ENCODE data around the gene RNU6-9. TPM values are rescaled to one million over a fixed set of nuclear protein-coding genes. Genes with fewer than 3 reads are reported as not detected.

RNU6-9 gene
- total RNA-seq, 4 donors from 2014 or later: not detected

DNA sequence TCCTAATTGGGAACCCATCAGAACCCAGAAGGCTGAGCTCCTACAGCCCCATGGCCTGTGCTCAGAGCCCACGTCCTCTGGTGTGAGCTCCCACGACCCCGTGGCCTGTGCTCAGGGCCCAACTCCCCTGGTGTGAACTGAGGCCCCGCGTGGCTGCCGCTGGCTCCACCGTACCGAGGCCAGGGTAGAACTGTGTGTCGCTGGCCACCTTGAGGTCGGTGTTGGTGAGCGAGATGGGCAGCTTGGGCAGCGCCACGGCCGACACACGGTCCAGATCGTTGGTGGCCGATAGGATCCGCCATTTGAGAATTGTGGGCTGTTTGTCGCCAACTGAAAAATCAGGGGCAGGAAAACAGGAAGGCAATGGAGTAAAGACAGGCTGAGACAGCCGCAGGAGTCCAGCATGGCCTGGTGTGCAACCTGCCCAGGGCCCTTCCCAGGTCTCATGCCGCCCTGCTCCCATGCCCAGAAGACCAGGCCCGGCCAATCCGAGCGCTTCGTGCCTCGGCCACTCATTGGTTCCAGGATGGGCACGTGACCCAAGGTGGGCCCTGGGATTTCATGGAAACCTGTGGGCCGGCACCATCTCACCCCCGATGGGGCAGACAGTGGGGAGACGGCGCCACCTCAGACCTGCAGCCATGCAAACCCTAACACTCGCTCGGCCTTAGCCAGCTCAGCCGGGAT, 11.8 kb upstream of the RNU6-9 start:
- WGBS, 2 donors: 97 to 98% methylated on average over 29 to 34 of the region's 34 CpGs
- H3K4me3 ChIP-seq (ENCODE audit: low read depth, poor library complexity, severe bottlenecking): no peak overlapping the region
- DNase-seq (ENCODE audit: low spot score in 2 of 2): no peak
- TF ChIP-seq, protein P1, sequence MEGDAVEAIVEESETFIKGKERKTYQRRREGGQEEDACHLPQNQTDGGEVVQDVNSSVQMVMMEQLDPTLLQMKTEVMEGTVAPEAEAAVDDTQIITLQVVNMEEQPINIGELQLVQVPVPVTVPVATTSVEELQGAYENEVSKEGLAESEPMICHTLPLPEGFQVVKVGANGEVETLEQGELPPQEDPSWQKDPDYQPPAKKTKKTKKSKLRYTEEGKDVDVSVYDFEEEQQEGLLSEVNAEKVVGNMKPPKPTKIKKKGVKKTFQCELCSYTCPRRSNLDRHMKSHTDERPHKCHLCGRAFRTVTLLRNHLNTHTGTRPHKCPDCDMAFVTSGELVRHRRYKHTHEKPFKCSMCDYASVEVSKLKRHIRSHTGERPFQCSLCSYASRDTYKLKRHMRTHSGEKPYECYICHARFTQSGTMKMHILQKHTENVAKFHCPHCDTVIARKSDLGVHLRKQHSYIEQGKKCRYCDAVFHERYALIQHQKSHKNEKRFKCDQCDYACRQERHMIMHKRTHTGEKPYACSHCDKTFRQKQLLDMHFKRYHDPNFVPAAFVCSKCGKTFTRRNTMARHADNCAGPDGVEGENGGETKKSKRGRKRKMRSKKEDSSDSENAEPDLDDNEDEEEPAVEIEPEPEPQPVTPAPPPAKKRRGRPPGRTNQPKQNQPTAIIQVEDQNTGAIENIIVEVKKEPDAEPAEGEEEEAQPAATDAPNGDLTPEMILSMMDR (IDR thresholded peaks at IDR 0.05): no peak
- TF ChIP-seq POLR2A (IDR thresholded peaks at IDR 0.05): no peak
- intact Hi-C loops (cut with DNase I; ENCODE audit: low total_unique reads): no loop called here

DNA sequence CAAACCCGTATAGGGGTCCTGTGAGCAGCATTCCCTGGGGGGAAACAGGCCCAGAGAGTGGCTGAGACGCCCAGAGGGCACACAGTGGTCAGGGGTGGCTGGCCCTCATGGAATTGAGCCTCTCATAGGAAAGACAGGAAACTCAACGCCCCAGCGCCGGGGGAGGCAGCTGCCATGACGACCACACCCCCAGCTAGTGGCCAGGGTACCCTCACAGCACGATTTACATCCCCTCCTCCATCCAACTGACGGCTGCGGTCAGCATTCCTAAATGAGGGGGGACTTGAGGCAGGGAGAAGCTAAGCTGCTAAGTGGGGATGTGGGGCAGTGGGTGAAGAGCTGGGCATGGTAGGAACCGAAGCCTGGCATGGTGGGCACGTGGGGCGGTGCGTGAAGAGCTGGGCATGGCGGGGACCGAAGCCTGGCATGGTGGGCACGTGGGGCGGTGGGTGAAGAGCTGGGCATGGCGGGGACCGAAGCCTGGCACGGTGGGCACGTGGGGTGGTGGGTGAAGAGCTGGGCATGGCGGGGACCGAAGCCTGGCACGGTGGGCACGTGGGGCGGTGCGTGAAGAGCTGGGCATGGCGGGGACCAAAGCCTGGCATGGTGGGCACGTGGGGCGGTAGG, 10.3 kb upstream of the RNU6-9 start:
- TF ChIP-seq, protein P1 (IDR thresholded peaks at IDR 0.05): no peak
- no peak for TF ChIP-seq POLR2A (IDR thresholded peaks at IDR 0.05)
- no peak overlapping the region for H3K4me3 ChIP-seq (ENCODE audit: low read depth, poor library complexity, severe bottlenecking)
- intact Hi-C loops (cut with DNase I; ENCODE audit: low total_unique reads): no loop called here
- 92 to 95% methylated on average over 30 of the region's 30 CpGs for WGBS, 2 donors
- no peak for DNase-seq (ENCODE audit: low spot score in 2 of 2)

DNA sequence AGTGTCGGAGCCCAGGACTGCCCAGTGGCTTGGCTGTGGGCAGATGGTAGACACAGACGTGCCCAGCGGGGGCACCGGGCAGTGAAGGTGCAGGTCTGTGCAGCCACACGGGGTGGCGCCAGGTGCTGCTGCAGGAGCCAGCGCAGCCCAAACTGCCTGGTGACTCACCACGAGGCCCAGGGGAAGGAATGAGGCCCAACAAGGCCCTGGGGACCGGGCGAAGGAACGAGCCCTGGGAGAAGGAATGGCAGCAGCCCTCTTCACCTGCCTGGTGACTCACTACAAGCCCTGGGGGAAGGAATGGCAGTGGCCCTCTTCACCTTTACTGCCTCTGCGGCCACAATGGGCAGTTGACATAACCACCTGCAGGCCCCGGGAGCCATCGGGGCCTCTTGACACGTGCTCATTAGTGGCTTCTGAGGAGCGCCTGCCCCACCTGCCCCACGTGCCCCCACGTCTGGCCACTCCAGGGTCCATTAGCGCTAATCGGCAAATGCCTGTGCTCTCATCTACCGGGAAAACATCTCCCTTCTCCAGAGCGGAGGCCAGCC, 9.5 kb upstream of the RNU6-9 start:
- H3K4me3 ChIP-seq (ENCODE audit: low read depth, poor library complexity, severe bottlenecking): no peak overlapping the region
- intact Hi-C loops (cut with DNase I; ENCODE audit: low total_unique reads): no loop called here
- WGBS, 2 donors: 71 to 72% methylated on average over 11 to 20 of the region's 22 CpGs
- DNase-seq (ENCODE audit: low spot score in 2 of 2): no peak
- TF ChIP-seq, protein P1 (IDR thresholded peaks at IDR 0.05): no peak
- no peak for TF ChIP-seq POLR2A (IDR thresholded peaks at IDR 0.05)

DNA sequence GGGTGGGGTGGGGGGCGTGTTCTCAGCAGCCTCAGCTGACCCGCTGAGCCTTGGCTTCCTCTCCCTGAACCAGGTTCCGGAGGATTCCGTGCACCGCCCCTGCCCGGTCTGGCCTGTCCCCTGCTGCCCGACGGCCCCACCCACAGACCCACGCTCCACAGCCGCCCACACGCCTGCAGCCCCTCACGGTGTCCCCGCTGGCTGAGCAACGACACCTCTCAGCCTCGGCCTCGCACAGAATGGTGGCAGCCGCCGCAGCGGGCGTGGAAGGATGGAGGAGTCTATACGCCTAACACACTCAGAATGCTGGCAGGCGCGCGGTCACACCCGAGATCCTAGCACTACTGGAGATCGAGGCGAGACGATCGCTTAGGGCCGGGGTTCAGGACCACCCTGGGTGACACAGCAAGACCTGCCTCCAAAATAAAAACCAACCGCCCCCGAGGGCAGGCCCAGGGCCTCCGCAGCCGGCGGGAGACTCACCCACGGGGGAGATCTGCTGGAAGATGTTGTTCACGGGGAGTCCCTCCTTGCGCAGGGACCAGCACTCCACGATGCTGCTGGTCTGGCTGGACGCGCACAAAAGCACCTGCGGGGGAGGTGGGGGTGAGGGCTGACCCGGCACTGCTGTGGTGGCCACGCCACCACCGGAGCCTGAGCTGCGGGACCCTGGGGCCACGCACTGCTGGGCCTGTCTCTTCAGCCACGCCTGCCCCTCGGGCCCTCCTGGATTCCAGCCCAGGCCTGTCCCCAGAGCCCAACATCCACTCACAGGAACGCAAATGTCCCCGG, 8.7 kb upstream of the RNU6-9 start:
- no peak overlapping the region for H3K4me3 ChIP-seq (ENCODE audit: low read depth, poor library complexity, severe bottlenecking)
- DNase-seq (ENCODE audit: low spot score in 2 of 2): no peak
- WGBS, 2 donors: 90 to 93% methylated on average over 38 to 44 of the region's 51 CpGs
- TF ChIP-seq POLR2A (IDR thresholded peaks at IDR 0.05): no peak
- TF ChIP-seq, protein P1 (IDR thresholded peaks at IDR 0.05): no peak
- intact Hi-C loops (cut with DNase I; ENCODE audit: low total_unique reads): no loop called here

DNA sequence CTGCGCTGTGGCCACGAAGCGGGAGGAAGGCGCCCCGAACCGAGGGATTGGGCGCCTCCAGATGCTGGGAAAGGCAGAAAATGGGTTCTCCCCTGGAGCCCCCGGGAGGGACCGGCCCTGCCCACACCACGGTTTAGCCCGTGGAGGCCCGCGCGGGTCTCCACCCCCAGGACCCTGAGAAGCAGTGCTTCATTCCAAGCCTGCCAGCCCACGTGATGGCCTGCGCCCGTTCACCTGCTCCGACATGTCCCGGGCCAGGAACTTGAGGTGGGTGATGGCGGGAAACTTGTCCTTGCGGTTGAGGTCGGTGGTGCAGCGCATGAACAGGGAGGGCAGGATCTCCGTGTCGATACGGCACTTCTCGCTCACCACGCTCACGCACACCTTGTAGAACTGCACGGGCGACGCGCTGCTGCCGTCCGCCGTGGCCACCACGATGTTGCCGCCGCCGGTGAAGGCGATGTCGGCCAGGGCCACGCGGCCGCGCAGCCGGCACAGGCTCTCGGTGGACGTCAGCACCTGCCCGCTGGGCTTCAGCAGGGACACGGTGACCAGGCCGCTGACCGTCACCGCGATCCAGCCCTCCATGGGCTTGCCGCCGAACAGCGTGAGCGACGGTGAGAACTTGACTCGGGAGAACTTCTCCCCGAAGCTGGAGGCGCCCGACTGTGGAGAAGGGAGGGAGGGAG, 7.6 kb upstream of the RNU6-9 start:
- 90 to 92% methylated on average over 63 to 64 of the region's 64 CpGs for WGBS, 2 donors
- no peak for TF ChIP-seq POLR2A (IDR thresholded peaks at IDR 0.05)
- TF ChIP-seq, protein P1 (IDR thresholded peaks at IDR 0.05): no peak

More for the DNA sequence above, 7.6 kb upstream of the RNU6-9 start:
- intact Hi-C loops (cut with DNase I; ENCODE audit: low total_unique reads): no loop called here
- H3K4me3 ChIP-seq (ENCODE audit: low read depth, poor library complexity, severe bottlenecking): no peak overlapping the region
- no peak for DNase-seq (ENCODE audit: low spot score in 2 of 2)
